Ectodermal cell (in vitro differentiated cells): ENCODE results near the gene SAG. TPM values are rescaled to one million over a fixed set of nuclear protein-coding genes. Genes with fewer than 3 reads are reported as not detected.

Experiments
- H3K27ac ChIP-seq: 2 replicates; pipeline ENCODE4 v1.7.0; 2013; ENCODE audit warnings: mild to moderate bottlenecking, low read depth, low read length; ENCODE audit not compliant: insufficient read depth, poor library complexity, severe bottlenecking
- H3K27me3 ChIP-seq: 2 replicates; pipeline ENCODE4 v1.7.0; 2013; ENCODE audit warnings: mild to moderate bottlenecking, low read length; ENCODE audit not compliant: insufficient read depth, control insufficient read depth, poor library complexity, severe bottlenecking
- H3K36me3 ChIP-seq: one replicate; pipeline ENCODE4 v1.7.0; 2013; ENCODE audit warnings: low read length; ENCODE audit not compliant: control insufficient read depth, insufficient read depth
- H3K4me1 ChIP-seq: one replicate; pipeline ENCODE4 v1.7.0; 2013; ENCODE audit warnings: low read length; ENCODE audit not compliant: control insufficient read depth, insufficient read depth
- H3K4me3 ChIP-seq: 2 replicates; pipeline ENCODE4 v1.7.0; 2013; ENCODE audit warnings: low read depth, low read length, control low read depth; ENCODE audit not compliant: insufficient read depth
- H3K9me3 ChIP-seq: 2 replicates; pipeline ENCODE4 v1.7.0; 2013; ENCODE audit warnings: mild to moderate bottlenecking, low read length, moderate library complexity; ENCODE audit not compliant: control insufficient read depth
- WGBS, 2 experiments: methylation state at CpG; one replicate each; pipeline ENCODE4 v1.1.7; 2013; ENCODE audit warnings: missing lambda C conversion rate in 2 of 2; 5-methylcytosine and 5-hydroxymethylcytosine counted together
- polyA plus RNA-seq, 4 experiments: library from polyadenylated mRNA; stranded (reverse); fragments of 50-300 nt; gene quantifications; one replicate each; pipeline ENCODE4 v1.2.3, GENCODE V29; 2013

Gene SAG
- polyA plus RNA-seq (2013, experiment 1 of 4) = not detected
- polyA plus RNA-seq (2013, experiment 2 of 4) = not detected
- polyA plus RNA-seq (2013, experiment 3 of 4) = not detected
- not detected for polyA plus RNA-seq (2013, experiment 4 of 4)

GRCh38 chr2:233307565-233307964, at the start of gene SAG:
Gene SAG (plus strand): TSS chr2:233307816. CDS start chr2:233309190, 1,374 bp downstream.
- 83% methylated on average over 7 of the region's 7 CpGs for WGBS, 2 experiments
- no peaks in the 10 kb centered on the region for H3K4me1 ChIP-seq

GRCh38 chr2:233258211-233258610, 49.4 kb upstream of the SAG start:
- H3K9me3 ChIP-seq = no peaks in the 10 kb centered on the region
- no peak overlapping the region for H3K4me3 ChIP-seq
- WGBS, 2 experiments = 94% methylated on average over 1 to 2 of the region's 2 CpGs
- no peak overlapping the region for H3K27ac ChIP-seq
- H3K4me1 ChIP-seq = no peaks in the 10 kb centered on the region
- H3K27me3 ChIP-seq = no peaks in the 10 kb centered on the region
- peaks cover 32% of the 10 kb centered on the region for H3K36me3 ChIP-seq

More at GRCh38 chr2:233307565-233307964, at the start of gene SAG:
- Histone ChIP-seq H3K27me3 (no peaks in the 10 kb centered on the region), H3K27ac (no peak within 1 kb of the TSS), H3K36me3 (no peaks in the 10 kb centered on the region), H3K9me3 (no peaks in the 10 kb centered on the region), H3K4me3 (no peak within 1 kb of the TSS)

- no peaks in the 10 kb centered on the region for H3K27me3 ChIP-seq
- H3K4me3 ChIP-seq = no peak overlapping the region
- no peaks in the 10 kb centered on the region for H3K4me1 ChIP-seq
- WGBS, 2 experiments = 93 to 100% methylated on average over 1 of the region's 1 CpG
- no peaks in the 10 kb centered on the region for H3K9me3 ChIP-seq
- peaks cover 43% of the 10 kb centered on the region for H3K36me3 ChIP-seq
- H3K27ac ChIP-seq = no peak overlapping the region
Measured at GRCh38 chr2:233259730-233260129, 47.9 kb upstream of the SAG start.

- H3K27ac ChIP-seq = no peak overlapping the region
- no peaks in the 10 kb centered on the region for H3K27me3 ChIP-seq
- H3K4me1 ChIP-seq = no peaks in the 10 kb centered on the region
- peaks cover 49% of the 10 kb centered on the region for H3K36me3 ChIP-seq
- H3K4me3 ChIP-seq = no peak overlapping the region
- no peaks in the 10 kb centered on the region for H3K9me3 ChIP-seq
- WGBS, 2 experiments = 93 to 97% methylated on average over 4 to 5 of the region's 5 CpGs
Measured at GRCh38 chr2:233260661-233261060, 47.0 kb upstream of the SAG start.

GRCh38 chr2:233261819-233262555, 45.6 kb upstream of the SAG start:
- no peaks in the 10 kb centered on the region for H3K9me3 ChIP-seq
- H3K36me3 ChIP-seq = peaks cover 59% of the 10 kb centered on the region
- H3K27me3 ChIP-seq = no peaks in the 10 kb centered on the region
- WGBS, 2 experiments = 94 to 95% methylated on average over 9 of the region's 9 CpGs
- no peaks in the 10 kb centered on the region for H3K4me1 ChIP-seq
- H3K27ac ChIP-seq = no peak overlapping the region
- H3K4me3 ChIP-seq = no peak overlapping the region

DNA sequence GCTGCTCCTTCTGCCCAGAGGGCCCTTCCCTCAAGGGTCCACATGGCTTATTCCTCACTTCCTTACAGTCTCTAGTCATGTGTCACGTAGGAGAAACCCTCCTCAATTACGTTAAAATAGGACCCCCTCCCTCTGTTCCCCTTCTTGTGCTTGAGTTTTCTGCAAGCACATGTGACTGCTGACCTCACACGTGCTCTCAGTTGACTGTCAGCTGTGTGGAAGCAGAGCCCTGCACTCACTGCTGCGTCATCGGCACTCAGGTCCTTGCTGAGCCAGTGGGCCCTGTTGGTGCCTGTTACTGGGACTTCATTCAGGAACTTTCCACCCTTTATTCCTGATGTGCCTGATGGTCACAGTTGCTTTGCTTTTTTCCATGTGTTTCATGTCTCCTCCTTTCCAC, 45.1 kb upstream of the SAG start:
- no peak overlapping the region for H3K27ac ChIP-seq
- H3K4me3 ChIP-seq = no peak overlapping the region
- H3K4me1 ChIP-seq = no peaks in the 10 kb centered on the region
- 93 to 94% methylated on average over 5 of the region's 5 CpGs for WGBS, 2 experiments
- no peaks in the 10 kb centered on the region for H3K9me3 ChIP-seq
- H3K36me3 ChIP-seq = peaks cover 57% of the 10 kb centered on the region
- H3K27me3 ChIP-seq = no peaks in the 10 kb centered on the region

- Histone ChIP-seq H3K9me3 (no peaks in the 10 kb centered on the region), H3K27ac (no peak overlapping the region), H3K27me3 (no peaks in the 10 kb centered on the region), H3K4me1 (no peaks in the 10 kb centered on the region), H3K4me3 (no peak overlapping the region), H3K36me3 (peaks cover 60% of the 10 kb centered on the region)
- WGBS, 2 experiments = 94 to 97% methylated on average over 6 of the region's 6 CpGs
Measured at GRCh38 chr2:233263045-233263570, 44.5 kb upstream of the SAG start.

- Histone ChIP-seq H3K36me3 (peaks cover 62% of the 10 kb centered on the region), H3K27ac (no peak overlapping the region), H3K4me3 (no peak overlapping the region), H3K9me3 (no peaks in the 10 kb centered on the region), H3K27me3 (no peaks in the 10 kb centered on the region), H3K4me1 (no peaks in the 10 kb centered on the region)
- WGBS, 2 experiments = 89 to 90% methylated on average over 8 of the region's 8 CpGs
Measured at GRCh38 chr2:233264667-233265066, 42.9 kb upstream of the SAG start.

DNA sequence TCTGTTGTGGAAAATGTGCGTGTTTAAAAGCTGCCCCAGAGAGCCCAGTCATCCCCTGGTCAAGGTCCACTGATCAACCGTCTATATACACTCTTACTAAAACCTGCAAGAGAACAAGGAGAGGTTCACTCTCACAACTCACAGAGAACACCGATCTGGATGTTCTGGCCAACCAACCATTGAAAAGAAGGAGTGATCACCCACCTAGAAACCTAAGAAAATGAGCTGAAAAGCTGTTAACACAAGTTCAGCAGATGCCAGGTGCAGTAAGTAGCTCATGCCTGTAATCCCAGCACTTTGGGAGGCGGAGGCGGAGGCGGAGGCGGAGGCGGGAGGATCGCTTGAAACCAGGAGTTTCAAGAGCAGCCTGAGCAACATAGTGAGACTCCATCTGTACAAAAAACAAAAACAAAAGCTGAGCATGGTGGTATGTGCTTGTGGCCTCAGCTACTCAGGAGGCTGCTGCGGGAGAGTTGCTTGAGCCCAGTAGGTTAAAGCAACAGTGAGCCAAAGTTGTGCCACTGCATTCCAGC, 41.7 kb upstream of the SAG start:
- Histone ChIP-seq H3K27ac (no peak overlapping the region), H3K9me3 (no peaks in the 10 kb centered on the region), H3K36me3 (peaks cover 62% of the 10 kb centered on the region), H3K27me3 (no peaks in the 10 kb centered on the region), H3K4me1 (no peaks in the 10 kb centered on the region), H3K4me3 (no peak overlapping the region)
- WGBS, 2 experiments = 93 to 94% methylated on average over 10 of the region's 10 CpGs

- 84 to 97% methylated on average over 3 to 4 of the region's 4 CpGs for WGBS, 2 experiments
- H3K27me3 ChIP-seq = no peaks in the 10 kb centered on the region
- H3K4me1 ChIP-seq = no peaks in the 10 kb centered on the region
- H3K27ac ChIP-seq = no peak overlapping the region
- H3K36me3 ChIP-seq = peaks cover 57% of the 10 kb centered on the region
- no peaks in the 10 kb centered on the region for H3K9me3 ChIP-seq
- H3K4me3 ChIP-seq = no peak overlapping the region
Measured at GRCh38 chr2:233266481-233266880, 41.1 kb upstream of the SAG start.
